NB4 (cell line): Measurements from ENCODE around the gene TSPAN32.

Experiments
- CTCF ChIP-seq: IDR thresholded peaks from one replicate; pipeline ENCODE4 v1.5.1; 2012; ENCODE audit warnings: low read depth, low read length
- MYC ChIP-seq: IDR thresholded peaks from 2 replicates; pipeline ENCODE4 v1.6.1; 2011; ENCODE audit warnings: low read depth, low read length
- POLR2A ChIP-seq: IDR thresholded peaks from 2 replicates; pipeline ENCODE4 v1.6.1; 2011; ENCODE audit warnings: mild to moderate bottlenecking; ENCODE audit not compliant: insufficient read length; ENCODE audit errors: extremely low read depth

DNA sequence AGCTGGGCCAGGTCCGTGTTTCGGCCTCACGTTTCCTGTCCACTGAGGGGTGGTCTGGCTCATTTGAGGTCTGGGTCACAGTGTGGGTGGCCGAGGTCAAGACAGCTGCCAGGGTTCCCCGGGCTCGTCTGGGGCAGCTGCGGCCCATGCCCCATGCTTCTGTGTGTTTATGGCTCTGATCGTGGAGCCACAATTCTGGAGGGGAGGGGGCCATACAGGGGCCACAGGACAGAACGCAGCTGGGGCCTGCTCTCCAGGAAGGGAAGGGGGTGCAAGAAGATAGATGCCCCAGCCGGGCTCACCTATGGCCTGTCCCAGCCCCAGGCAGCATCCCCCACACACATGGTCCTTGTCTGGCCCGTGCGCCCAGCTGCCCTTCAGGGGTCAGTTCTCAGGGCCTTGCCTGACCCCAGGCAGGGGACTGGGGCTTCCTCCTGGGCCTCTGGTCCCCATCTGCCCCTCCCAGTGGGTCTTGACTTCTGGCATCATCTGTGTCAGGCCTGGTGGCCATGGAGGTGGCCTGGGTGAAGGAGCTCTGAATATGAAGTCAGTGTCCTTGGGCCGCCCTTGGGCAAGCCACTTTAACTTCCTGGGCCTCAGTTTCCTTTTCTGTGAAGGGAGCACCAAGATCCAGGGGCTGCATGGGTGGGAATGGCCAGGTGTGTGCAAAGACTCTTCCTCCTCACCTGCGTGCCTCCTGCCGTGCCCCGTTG is 8.4 kb downstream of the TSPAN32 start:
- TF ChIP-seq POLR2A (no peak), CTCF (no peak), MYC (no peak)
